Stimulated activated CD4-positive, alpha-beta T cell treated with anti-CD3 and anti-CD28 coated beads, Interleukin-1b, Interleukin-23, amount 100 ng/mL, for 4 hours (primary cell): ENCODE measurements around the gene PRKN.

ENCODE experiments used
- DNase-seq, 2 donors: peaks; one replicate each; pipeline ENCODE4 v3.0.0-alpha.2; 2020; ENCODE audit warnings: low read depth in 2 of 2

Gene PRKN

DNA sequence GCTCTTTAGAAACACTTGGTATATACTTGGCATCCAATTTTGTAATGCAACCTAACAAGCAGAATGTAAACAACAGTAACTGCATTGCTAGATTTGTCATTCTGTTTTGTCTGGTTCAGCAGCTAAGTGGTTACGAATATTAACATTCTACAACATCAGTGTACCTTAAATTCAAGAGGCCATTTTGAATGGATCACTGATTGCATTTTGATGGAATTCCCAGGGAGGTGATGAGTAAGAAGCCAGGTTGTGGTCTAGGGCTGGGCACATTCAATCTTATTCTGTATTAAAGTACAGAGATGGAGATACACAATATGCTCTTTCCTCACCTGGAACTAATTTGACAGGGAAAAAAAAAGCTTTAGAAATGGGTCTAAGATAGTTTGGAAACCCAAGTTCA is 483.5 kb downstream of the PRKN start:
- DNase-seq, result no peak

DNA sequence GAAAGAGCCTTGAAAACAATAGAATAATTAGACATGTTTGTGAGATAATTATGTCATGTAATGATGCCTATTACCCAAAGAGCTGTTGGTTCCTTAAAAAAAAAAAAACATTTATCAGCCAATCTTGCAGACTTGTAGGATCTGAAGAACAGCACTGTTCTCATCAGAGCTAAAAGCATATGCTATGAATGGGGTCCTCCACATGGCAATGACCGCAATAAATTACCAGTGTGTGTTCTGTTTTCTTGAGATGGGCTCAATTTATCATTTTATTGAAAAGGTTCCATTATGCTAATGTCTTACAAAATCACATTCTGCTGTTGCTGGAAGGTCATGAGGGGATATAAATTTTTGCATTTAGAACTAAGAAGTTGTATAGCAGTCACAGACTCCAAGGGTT is 484.7 kb downstream of the PRKN start:
- no peak for DNase-seq

DNA sequence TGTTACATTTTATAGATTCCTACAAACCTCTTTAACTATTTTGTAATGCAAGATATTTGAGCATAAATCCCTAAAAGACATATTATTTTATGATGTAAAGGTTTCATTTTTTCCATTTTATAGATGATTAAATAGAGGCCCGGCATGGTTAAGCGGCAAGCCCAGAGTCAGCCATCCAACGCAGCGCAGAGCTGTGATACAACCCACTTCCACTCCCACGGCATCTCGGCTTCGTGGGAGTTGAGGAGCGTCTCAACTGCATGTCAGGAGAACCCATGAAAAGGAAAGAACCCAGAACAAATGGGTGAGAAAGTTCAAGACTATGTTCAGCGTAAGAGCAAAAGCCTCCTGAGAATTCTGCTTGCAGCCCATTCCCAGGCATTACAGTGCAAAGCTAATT is 488.2 kb downstream of the PRKN start:
- DNase-seq, result no peak

DNA sequence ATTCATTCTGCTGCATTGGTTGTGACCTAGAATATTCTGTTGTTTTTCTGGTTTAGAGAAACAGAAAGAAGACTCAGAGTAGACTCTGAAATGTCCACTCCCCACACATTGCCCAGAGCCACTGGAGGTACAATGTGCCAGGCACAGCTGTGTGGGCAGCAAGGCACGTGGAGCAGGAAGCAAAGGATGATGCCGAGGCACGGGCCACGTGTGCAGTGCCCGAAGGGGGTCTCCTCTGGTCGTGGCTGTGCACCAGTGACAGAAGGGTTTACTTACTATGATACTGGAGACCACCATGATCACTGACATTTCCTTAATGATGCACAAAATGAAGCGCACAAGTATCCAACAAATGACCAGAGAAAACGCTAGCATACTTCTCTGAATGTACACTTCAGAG is 488.9 kb downstream of the PRKN start:
- DNase-seq, result no peak

DNA sequence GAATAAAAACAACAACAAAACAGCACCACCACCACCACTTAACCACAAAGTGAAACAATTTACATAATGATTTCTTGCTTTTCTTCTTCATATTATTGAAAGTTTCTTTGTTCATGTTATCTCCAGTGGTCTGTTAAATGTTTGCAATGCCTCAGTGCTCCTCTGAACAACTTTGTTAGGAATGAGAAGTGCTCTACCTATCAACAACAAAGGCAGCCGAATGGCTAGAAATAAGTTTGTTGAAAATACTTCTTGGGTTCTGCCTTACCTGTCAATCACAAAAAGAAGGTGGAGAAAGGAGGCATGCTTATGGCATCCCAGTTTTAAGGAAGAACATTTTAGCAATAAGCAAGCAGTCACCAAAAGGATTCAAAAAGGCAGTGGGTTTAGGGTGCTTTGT is 490.2 kb downstream of the PRKN start:
- DNase-seq, result no peak

DNA sequence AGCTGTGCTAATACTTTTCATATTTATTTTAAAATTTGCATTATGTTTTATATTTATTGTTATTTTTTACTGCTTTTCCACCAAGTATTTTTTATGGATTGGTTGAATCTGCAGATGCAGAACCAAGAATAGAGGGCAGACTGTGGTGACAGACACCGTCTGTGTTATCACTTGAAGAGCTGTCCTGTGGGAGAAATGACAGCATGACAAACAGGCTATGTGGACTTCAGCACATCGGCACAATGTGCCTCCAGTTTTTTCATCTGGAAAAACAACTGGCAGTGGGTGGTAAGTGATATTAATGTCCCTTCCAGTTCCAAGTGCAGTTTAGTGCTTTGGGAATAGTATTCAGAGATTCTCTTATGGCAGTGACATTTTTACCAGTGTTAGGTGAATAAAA is 492.9 kb downstream of the PRKN start:
- no peak for DNase-seq

DNA sequence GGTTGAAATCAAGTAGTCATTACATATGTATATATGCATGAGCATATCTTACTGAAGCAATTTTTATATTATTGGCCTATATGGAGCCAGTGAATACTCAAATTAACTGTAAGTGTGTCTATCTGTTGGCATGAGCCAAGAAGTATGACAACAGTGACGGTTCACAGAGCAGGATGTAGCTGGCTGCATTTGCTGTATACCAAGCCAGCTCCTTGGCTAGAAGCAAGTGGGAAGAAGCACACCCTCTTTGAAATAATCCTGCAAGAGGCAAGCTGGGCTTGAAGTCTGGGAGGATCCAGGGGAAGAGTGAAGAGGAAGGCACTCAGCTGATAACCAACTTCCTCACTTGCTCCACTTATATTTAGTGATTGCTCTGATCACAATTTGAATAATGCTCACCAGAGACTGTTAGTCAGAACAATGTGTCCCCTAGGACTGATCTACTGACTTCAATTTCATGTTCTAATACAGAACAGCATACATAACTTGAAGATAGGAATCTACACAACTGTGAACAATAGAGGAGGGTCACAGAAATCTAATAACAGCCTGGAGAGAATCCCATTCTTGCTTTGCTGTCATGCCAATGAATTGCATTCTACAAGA is 497.3 kb downstream of the PRKN start:
- no peak for DNase-seq

DNA sequence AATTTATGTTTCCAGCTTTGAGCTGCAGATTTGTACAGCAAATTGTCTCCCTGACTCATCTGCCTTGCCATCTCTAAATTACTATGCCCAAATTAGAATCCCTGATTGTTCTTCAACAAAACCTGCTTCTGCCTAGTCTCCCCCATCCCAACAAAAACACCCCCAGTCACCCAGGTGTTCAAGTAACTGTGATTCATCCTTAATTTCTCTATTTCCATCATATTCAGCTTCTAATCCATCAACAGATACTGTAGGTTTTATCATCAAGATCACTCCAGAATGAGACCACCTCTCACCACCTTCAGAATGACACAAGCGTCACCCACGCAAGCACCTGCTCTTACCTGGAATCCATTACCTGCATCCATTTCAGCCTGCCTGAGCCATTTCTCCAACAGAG is 498.5 kb downstream of the PRKN start:
- no peak for DNase-seq

DNA sequence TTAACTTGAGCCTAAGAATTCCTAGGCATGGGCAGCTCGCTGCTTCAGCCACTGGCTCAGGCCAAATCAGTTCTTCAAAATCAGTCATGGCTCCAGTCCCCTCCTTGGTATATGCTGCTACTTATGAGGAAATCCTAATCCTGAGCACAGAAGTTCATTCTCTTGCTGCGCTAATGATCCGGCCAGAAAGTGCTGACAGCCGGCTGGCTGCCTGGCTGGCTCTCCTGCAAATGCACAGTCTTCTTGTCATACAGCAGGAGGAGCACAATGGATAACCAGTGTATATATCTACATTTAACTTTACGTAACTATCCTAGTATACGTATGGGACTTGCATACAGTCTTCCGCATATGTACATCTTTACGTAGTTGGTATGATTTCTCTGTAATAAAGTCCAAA is 500.8 kb downstream of the PRKN start:
- DNase-seq, result no peak

DNA sequence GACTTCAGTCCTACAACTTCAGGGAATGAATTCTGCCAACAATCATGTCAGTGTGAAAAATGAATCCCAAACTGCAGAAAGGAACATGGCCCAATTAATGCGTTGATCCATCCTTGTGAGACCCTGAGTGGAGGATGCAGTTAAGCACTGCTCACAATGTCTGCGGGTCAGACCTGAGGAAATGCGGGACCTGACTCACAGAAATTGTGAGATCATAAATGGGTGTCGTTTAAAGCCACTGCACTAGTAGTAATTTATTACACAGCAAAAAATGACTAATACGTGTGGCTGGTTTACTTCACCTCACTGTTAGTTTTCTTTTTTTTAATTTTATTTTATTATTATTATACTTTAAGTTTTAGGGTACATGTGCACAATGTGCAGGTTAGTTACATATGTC is 505.0 kb downstream of the PRKN start:
- no peak for DNase-seq

DNA sequence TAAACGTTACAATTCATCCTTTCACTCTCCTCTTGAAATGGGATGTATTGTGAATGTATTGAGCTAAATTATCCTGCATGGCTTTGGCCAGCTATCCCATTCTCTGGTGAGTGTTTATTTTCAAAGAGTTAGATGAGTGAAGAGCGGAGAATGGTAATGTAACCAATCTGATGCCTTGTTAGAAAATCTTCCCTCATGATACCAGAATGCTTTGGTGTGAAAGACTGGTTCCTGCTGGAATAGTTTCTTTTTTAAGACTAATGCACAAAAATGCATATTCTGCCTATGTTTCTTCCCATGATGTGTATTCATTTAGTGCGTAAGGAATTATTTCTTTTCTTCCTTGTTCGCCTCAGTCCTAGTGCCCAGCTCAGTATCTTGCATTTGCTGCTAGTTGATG is 506.7 kb downstream of the PRKN start:
- no peak for DNase-seq

DNA sequence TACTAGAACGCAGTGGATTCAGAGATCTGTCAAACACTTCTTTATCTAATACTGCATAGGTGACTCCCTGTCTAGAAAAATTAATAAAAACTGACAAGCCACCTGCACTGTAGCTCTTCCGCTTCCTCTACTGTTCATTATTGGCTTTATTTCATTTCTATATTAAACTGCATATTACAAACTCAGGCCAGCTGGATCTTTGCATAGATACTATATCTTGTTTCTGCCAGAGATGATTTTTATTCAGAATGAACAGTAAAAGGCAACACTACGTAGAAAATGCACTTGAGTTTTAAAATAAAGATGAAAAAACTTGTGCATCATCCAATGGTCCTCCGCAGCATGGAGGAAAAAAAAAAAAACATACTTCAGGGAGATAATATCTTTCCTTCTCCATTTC is 508.3 kb downstream of the PRKN start:
- no peak for DNase-seq

DNA sequence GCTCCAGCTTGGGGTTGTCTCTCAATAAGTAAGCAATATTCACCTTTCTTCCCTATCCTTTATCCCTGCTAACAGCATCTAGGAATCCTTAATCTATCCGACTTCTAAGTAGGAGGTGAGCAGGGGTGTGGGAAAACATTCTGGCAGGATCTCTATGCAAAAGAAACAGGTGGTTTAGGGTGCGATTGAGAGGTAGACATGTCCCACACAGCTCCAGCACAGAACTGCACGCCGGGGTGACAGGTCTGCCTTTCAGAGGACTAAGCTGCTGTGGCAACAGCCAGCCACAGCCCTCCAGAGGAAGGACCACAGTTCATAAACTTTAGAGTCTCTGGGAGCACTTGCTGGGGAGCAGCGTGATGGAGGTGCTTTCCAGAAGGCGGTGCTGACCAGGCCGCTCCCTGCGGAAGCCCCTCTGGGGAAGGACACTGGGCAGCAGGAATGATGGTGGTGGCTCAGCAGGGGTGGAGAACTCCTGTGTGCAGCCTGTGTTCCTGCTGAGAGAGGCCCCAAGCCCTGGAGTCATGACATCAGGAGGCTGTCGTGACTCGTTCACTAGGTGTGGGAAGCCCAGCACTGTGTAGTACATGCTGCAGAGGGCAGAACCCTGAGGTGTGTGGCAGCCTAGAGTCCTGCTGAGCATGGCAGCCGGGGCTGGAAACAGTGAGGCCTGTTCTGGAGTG is 509.6 kb downstream of the PRKN start:
- DNase-seq, result no peak

DNA sequence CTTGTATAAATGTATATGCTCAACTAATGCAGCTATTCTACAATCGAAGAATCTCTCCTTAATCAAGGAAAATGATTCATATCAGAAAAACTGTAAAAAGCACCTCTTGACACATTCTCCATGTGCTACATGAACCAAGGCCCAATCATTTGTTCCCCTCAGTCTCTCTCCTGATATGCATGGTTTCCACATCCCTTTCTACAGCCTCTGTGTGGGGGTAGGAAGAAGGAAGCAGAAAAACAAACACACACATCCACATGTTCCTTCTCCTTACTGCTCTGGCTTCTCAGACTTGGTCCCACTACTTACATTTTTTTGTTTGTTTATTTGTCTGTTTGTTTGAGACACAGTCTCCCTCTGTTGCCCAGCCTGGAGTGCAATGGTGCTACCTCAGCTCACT is 510.5 kb downstream of the PRKN start:
- DNase-seq, result no peak

DNA sequence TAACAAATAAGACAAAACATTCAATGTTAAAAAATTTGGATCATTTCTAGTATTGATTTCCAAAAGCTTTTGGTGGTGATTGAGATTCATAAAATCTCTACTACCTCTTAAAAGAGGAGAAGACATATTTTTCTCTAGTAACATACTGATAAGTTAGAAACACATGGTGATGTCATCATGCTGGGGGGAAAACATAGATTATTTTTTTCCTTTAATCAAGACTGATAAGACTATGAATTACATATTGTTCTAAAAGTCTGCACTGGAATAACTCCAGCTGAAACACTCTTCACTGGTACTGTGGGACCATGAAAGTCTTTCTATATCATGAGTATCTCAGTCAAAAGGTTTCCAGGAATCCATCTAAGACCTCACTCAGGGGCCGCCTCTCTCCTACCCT is 515.8 kb downstream of the PRKN start:
- DNase-seq, result no peak

DNA sequence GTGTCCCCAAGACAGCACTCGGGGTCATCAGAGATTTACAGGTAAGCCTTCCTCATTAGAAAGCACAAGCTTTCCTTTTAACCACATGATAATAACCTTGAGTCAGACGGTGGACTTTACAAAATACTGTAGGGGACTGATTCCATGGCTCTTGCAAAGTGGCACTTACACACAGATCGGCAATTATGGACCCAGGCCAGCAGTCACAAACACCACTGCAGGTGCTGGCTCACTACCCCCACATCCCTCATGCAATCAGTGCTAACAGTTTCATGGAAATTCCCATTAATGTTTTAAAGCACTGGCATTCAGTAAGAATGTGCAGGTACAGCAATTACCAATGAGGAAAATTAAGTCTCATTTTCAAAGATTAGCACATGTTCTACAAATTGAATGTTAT is 516.5 kb downstream of the PRKN start:
- no peak for DNase-seq

DNA sequence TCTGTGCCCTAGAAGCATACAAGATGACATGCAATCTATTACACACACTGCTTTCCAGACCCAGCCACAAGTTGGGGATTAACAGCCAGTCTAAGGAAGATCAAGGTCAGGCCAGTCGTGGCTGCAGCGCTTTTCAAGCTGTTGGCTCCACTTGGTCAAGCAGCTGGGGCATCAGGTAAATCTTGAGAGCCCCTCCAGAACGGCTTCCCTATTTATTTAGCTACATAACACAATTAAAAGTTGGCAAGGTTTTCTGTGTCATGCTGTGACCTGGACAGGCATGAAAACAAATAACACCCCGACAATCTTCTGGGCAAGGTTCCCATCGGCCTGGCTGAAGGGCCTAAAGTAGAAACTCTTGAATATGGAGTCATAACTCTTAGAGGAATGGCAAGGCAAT is 524.3 kb downstream of the PRKN start:
- no peak for DNase-seq

DNA sequence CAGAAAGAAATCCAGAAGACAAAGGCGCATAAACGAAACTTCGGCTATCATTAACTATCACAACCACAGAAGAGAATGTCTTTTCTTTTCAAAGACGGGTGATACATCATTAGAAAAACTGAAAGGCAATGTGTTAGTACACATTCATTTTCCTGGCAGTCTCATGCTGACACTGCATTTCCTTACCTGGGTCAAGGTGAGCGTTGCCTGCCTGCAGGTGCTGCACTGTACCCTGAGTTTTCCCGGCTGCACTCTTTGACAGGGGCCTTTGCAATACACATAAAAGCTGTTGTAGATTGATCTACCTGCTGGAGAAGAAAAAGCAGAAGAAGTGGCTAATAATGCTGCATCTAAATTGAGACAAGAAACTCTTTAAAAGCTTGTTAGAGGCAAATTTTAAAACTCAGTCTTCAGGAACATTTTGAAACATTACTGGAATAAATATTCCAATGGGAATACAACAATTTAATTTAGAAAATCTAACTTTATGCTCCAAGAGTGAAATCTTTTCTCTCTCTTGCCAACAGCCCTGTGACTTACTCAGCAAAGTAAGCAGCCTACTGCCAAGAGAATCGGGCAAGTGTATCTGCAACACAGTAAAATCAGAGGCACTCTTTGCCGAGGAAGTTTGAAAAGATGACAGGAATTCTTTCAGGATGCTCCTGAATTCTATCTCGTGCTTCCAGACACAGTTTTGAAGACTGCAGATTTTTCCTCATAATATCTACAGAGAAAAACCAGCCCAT is 526.4 kb downstream of the PRKN start:
- no peak for DNase-seq

DNA sequence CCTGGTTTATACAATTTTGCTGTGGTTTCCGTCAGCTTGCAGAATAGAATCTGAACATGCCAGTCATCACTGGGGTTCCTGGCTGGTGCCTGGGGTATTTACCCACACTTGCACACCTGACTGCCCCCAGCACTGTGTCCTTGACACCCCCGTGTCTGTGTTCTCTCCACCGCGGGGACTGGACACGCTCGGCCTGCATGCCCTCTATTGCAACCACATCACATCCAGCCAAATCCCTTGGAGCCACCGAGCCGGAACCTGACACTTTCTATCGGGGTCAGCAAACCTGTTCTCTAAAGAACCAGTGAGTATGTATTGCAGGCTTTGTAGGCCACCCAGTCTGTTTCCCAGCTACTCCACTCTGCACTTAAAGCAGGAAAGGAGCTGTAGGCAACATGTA is 527.5 kb downstream of the PRKN start:
- DNase-seq, result no peak

DNA sequence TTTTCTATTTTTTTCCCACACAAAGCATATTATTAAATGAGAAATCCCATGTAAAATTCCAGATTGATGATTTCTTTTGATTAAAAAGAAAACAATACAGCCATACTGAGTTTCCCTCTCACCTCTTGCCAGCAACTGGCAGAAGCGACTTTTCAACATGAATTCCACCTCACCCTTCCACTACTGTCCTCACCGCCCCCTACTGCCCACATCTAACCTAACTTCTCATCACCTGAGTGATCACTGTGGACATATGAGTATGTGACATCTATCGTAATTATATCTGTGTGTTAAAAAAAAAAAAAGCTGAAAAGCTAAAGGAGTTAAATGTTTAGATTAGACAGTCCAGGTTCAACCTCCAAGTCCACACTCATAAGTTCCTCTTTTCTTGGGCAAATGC is 528.6 kb downstream of the PRKN start:
- no peak for DNase-seq

DNA sequence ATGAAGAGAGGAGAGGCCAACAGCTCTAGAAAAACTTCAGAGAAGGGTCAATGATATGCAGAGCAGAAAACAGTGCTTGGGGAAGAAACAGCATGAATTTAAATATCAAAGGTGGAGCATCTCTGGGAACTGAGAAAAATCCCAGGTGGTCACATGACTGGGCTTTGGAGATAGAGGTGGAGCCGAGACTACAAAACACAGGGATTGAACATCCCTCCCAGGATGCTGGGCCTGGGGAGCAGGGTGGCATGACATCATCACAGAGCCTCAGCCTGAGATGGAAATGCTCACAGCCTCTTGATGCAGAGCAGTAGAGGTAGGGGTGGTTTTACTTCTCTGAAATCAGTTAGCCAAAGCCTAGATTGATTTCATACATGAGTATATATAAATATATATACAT is 529.5 kb downstream of the PRKN start:
- DNase-seq, result no peak

DNA sequence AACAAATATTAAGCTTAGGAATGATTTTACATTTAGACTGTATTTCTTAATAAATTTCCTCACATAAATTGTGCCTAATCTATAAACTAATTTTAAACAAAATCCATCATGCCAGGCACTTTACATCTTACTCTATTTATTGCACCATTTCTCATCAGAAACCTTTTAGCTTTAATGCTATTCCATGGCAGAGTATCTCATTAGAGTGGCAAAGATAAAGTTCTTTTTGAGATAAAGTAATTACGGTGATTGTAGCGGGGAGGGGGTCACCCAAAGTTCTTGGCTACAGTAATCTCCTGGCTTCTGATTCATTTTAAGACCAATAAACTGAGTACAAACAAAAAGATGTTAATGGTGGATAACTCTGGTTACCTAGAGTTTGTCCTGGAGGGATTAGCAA is 532.1 kb downstream of the PRKN start:
- DNase-seq, result no peak

DNA sequence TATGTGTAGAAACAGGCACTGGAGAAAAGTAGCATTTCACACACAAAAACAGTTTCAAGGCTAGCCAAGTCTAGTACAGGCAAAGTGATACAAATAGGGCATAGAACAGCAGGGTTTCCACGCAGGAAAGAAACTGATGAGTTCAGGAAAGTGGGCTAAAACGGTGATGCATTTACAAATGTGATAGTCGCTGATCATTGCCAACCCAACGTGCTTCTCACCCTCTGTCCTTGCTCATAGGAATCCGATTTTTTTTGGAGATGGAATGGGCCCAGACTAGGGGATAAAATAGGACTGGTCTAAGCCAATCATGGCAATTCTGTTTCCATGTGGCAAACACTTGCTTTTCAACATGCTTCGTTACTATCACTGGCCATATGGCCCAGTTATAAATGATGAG is 536.6 kb downstream of the PRKN start:
- no peak for DNase-seq
